PFSK-1 (cell line): ENCODE results near the gene NACC2.

Experiments used
- FOXP2 ChIP-seq: optimal IDR thresholded peaks from 2 replicates; pipeline ENCODE3; 2011; ENCODE audit warnings: borderline replicate concordance, control low read depth, inconsistent platforms; ENCODE audit not compliant: insufficient read depth; ENCODE audit errors: extremely low read length, extremely low read depth
- REST ChIP-seq, 2 experiments: IDR thresholded peaks; 2 replicates each; pipeline versions ENCODE4 v1.6.1 to v1.8.0; 2011 to 2012; ENCODE audit warnings: low read depth in 2 of 2, low read length in 2 of 2, control low read depth in 1 of 2, inconsistent platforms in 1 of 2, mild to moderate bottlenecking in 1 of 2, moderate library complexity in 1 of 2; ENCODE audit not compliant: insufficient read depth in 1 of 2

GRCh38 chr9:136036848-136037247 is 58.2 kb downstream of the NACC2 start:
- TF ChIP-seq FOXP2 (no peak), REST (IDR thresholded peaks at IDR 0.05; ENCODE audit: insufficient read depth in 1 of 2, low read depth in 2 of 2, low read length in 2 of 2) (no peak)
